Activated CD4-positive, alpha-beta T cell treated with anti-CD3 and anti-CD28 coated beads for 1 hour (primary cell): ENCODE measurements around the gene LRRC8C.
"Not testable (repeated sequence)": the region's sequence is repeated elsewhere in the genome, so short reads cannot be mapped to it uniquely, and the experiment has no call there.

Experiments used
- DNase-seq: peaks from one replicate; pipeline ENCODE4 v3.0.0-alpha.2; 2020

The LRRC8C gene

DNA sequence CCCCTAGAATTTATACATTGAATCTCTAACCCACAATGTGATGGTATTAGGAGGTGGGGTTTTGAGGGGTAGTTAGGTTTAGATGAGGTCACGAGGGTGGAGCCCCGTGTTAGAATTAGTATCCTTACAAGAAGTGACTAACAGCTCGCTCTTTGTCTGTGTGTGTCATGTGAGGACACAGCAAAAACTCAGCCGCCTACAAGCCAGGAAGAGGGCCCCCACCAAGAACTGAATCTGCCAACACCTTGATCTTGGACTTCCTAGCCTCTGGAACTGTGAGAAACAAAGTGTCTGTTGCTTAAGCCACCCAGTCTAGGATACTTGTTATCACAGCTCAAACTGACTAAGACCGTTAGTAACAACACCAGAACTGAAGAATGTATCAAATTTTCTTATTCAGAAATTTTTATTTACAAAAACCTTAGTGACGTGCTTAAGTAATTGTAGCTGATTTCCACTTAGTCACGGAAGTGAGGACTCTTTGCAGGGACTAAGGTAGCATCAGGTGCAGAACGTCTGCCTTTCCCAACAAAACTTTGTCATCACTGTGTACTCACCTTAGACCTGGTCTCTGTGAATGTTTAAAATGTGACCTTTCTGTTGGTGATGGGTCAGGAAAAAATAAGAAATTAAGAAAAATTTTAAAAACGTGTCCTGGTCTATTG is 24.5 kb upstream of the LRRC8C start:
- peak; percentile 59 for DNase-seq

DNA sequence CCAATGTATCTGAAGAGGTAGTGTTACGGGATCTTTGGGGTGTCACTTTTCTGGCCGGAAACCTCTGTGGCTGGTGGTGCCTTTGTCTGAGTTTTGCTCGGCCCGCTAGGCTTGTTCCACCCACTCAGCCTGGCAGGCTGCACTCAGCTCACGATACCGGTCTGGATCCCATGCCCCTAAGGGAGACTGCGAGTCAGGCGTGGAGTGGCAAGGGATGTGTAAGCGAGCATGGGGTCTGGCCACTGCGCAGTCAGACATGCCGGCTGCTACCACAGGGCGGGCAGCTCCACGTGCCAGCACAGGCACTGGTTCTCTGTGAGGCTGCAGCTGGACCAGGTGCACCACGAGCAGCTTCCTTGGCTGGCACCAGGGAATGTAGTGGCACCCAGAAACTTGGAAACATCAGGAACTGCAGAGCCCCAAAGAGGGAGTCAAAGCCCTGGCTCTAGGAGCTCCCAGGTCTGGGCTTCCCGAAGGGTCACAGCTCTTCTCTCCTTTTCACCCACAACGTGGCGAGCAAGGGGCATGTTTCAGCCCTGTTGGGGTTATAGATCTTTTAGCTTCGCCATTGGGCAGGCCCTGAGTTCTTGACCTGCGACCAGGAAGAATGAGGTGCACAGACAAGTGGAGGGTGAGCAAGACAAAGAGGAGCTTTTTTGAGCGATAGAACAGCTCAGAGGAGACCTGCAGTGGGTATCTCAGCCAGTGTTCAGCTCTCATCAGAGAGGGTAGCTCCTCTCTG is 23.8 kb upstream of the LRRC8C start:
- DNase-seq = peak; percentile 42

DNA sequence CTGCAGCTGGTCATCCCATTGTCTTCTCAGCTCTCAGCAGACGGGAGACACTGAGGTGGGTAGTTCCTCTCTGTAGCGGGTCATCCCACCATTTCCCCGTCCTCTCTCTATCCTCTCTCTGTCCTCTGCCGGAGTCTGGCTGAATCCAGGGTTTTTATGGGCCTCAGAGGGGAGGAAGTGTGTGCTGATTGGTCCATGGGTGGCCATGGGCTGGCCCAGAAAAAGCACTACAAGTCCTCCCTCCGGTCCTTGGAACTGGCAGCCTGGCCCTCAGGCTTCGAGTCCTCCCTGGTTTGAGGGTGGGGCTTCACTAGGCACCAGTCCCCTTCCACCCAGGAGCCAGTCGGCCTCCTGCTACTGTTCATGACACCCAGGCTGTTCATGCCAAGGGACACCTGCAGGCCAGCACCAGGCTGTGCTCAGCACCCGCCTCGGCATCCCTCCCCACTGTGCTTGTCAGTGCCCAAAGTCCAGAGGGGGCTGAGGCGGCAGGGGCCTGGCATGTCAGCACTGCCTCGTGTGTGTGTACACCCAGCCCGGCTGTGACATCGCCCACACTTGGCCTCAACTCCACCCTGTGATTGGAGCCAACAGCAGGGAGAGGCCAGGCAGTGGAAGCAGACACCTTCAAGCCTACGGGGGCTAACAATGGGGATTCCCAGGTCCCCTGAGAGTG is 23.0 kb upstream of the LRRC8C start:
- no peak for DNase-seq

DNA sequence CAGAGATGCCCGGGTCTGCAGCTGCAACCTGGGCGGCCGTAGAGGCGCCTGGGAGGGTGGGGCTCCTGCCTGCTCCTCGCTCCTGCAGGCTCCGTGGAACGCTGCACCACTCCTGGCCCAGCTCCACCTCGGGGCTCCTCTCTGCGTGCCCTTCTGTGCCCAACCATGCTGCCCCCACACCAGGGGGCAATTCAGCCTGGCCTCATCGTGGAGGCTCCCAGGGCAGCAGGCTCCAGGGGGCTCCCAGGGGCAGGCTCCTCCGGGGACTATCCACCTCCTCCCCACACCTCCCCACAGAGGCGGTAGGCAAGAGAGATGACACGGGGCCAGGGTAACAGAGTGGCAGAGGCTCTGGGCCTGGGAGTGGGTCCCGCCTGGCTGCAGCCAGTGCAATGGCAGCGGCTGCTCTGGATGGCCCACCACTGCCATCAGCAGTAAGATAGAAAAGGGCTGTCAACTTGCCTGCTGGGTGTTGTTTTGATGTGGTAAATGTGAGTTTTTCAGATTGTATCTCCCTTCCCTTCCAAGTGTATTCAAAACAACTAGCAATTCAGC is 22.4 kb upstream of the LRRC8C start:
- DNase-seq = peak; percentile 29

DNA sequence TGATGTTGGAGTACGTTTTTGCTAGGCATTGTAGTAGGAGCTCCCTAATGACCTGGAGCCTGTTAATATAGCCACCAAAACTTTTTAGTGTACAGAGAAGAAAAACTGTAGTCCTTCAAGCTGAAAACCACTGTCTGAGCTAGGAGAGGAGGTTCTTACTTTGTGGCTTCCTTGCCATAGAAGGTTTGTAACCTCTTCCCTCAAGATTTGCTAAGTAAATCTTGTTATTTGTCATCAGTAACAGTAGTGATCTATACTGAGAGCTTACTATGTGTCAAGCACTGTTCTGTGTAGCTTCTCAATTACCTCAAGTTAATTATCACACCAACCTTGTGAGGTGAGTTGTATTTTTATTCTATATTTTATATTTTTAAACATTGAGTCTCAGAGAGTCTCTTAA is 21.2 kb upstream of the LRRC8C start:
- DNase-seq = no peak

DNA sequence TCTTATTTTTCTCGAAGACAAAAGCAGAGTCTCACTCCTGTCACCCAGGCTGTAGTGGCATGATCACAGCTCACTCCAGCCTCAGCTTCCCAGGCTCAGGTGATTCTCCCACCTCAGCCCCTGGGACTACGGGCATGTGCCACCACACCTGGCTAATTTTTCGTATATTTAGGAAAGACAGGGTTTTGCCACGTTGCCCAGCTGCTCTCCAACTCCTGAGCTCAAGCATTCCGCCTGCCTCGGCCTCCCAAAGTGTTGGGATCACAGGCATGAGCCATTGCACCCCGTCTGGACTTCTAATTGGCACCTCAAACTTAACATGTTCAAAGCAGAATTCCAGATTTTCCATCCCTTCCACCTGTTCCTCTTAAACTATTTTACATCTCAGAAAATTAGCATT is 19.0 kb upstream of the LRRC8C start:
- no peak for DNase-seq

DNA sequence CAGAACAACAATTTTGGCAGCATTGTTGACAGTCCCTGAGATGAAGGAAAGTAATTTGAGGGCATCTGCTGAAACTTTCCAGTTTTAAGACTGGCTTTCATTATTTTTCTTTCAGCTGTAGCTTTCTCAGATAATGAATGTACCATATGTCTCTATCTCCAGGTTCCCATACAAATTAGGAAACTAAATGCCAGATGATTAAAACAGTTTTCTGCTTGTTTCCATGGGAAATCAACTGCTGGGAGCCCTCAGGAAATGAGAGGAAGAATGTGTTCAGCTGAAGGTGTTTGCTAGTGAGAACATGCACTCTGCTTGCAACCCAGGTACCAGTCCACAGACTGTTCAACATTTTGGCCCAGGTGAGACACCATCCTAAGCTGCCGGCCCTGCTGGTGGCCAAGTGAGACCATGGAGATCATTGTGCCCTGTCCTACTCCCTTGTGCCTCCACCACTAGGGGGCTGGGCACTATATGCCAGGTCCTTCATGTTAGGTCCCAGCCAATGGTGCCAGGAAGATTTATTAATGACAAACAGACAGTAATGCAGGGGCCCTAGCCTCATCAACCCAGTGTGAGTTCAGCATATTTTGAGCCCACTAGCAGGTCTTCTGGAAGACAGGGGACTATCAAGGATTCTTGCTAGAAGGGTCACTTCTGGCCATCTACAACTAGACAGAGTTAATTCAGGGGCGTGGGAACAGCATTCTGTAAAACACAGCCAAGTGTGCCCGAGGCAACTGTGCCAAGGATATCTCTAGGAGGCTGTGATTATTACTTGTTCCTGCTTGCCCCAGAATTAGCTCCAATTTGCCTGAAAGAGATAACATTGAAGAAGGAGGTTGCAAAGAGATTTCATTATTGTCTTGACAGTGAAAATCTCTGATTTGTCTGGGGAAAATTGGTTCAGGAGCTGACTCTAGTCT is 17.0 kb upstream of the LRRC8C start:
- no peak for DNase-seq

DNA sequence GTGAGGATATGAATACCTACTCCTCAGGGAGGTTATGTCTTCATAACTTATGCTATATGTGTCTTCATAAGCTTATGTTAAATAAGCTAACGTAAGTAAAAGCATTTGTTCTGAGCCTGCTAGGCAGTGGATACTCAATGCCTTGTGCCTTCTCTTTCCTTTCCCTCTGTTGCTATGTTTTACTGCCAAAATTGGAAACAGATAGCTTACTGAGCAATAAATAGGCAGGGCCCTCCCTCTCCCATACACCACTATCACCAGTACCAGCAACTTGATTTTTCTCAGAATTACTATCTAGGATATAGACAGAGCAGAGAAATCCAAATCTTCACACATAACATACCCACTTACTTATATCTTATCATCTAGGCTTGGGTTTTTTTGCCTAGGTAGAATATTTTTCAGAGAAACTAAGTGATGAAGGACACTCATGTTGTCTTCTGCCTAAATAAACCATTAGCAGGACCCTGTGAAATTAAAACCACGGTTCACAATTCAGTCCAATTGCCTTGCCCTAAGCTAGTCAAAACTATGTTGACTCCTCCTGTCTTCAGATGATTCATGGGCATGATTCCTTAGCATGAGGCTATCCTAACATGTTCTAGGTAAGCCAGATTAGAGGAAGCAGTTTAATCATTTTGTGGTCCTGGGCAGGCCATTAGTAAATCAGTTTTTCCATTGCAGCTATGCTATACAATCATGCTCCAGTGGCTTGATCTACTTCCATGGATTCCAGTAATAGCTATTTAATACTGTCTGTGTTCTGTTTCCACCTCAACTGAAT is 15.9 kb upstream of the LRRC8C start:
- no peak for DNase-seq

DNA sequence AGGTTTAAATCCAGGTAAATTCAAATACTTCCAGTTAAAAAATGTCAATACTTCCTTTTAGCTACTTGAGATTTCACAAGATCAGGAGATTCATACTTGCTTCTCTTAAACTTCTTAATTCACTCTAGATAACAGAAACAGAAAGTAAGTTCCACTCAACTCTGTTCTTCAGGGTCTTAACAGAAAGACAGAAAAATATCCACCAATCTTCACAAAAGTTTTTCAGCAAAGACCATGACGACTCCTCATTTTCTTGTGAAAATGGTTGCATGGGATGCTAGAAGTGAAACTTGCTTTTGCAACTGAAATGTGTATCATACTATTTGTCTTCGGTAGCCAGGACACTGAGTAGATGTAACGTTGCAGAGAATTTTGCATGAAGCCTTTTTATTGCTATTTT is 12.3 kb upstream of the LRRC8C start:
- DNase-seq = no peak

DNA sequence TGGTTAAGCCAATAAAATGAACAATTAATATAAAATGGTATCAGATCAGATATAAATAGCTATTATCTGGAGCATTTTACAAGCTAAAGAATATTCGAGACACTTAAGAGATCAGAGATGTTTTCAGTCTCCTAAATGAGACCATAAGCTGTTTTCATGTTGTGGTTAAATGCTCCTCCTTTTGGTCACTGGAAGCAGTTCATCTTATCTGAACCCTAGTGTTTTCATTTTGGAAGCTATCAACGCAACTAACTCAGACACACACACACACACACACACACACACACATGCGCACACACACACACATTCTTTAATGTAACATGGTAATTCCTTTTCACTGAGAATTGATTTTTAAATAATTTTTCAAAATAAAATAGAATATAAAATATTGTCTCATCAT is 10.0 kb upstream of the LRRC8C start:
- no peak for DNase-seq

DNA sequence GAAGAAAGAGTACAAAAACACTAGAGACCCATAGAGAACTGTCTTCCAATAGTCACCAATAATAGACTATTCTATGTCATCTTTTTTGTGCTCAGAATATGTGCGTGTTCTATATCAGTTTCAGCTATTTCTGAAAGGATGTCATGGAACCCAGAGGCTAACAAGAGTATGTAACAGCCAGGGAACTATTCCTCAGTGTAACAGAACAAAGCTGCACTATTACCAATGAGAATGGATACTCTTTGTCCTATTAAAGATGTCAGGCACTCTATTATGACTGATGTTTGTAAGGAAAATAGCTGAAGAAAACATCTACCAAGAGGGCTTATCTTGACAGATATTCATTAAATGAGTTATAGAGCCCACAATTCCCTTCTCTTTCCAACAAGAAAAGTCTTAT is 8.6 kb upstream of the LRRC8C start:
- DNase-seq = no peak

DNA sequence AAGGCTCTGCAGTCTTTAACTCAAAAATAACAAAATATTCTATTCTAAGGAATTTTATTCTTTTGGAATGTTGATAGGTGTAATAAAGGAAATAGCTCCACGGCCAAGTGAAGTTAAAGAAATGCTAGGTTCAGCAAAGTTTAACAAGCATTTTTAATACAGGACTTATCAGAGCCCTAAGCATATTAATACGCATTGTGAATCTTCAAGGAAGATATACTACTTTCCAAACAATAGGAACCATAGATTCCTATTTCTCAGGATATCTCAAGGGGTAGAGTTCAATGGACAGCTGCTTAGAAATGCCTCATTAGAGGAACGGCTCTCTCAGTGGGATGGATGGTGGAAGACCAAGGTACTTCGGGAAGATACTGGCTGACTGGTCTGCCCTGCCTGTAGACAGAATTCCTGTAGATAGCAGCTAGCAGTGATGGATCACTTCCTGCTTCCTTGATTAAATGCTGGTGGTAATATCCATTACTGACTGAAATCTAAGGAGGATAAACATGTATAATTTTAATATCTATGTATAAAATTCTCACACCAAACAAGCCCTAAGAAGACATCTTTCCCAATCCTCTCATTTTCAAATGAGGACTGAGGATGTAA is 8.1 kb upstream of the LRRC8C start:
- DNase-seq = no peak

DNA sequence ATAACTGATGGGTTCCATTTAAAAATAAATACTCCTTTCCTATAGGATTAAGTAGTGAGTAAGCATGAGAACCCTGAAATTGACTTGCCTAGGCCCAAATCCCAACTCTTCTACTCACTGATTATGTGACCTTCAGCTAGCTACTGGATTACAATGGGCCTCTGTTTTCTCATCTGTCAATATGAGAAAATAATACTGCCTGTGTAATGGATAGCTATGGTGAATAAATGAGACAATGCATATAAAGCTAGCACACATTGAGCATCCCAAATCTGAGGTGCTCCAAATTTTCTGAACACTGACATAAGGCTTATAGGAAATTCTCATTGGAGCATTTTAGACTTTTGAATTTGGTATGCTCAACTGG is 5.3 kb upstream of the LRRC8C start:
- no peak for DNase-seq

DNA sequence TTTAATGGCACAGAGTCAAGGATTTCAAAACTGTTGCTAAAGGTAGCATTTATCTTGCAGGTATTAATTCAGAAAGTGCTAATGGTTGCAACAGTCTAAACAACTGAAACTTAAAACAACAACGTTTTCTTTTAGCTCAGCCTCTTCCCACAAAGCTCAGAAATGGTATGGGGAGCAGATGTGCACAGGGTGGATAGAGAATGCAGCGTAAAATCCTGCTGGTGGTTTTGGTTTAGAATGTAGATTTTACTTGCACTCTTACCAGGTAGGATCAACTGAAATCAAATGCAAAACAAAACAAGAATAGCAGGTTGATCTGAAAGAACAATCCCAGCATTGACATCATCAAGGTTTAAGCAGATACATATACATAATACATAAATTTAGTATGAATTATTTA is 3.8 kb upstream of the LRRC8C start:
- no peak for DNase-seq

DNA sequence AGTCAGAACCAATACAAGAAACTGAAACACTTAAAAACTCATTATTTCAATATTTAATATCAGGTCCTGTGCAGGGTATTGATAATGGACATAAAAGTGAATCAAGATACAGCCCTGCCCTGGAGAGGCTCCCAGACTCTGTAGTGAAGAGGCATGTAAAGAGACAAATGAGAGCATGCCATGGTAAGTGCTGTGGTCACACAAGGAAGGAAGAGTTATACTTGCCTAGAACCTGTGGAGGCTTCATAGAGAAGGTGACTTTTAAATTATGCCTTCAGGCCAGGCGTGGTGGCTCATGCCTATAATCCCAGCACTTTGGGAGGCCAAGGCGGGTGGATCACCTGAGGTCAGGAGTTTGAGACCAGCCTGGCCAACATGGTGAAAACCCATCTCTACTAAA is 3.3 kb upstream of the LRRC8C start:
- DNase-seq = not testable (repeated sequence)

DNA sequence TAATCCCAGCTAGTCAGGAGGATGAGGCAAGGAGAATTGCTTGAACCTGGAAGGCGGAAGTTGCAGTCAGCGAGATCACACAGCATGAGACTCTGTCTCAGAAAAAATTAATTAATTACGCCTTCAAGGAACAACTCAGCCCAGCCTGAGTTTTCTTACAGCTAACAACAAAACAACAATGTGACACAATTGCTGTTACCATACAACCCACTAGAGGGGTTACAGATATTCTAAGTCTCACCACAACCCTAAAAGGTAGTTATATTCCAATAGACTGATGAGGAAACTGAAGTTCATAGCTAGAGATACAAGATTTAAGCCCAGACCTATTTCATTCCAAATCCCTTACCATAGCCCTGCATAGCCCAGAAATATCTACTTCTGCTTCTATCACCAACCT is 2.9 kb upstream of the LRRC8C start:
- no peak for DNase-seq

DNA sequence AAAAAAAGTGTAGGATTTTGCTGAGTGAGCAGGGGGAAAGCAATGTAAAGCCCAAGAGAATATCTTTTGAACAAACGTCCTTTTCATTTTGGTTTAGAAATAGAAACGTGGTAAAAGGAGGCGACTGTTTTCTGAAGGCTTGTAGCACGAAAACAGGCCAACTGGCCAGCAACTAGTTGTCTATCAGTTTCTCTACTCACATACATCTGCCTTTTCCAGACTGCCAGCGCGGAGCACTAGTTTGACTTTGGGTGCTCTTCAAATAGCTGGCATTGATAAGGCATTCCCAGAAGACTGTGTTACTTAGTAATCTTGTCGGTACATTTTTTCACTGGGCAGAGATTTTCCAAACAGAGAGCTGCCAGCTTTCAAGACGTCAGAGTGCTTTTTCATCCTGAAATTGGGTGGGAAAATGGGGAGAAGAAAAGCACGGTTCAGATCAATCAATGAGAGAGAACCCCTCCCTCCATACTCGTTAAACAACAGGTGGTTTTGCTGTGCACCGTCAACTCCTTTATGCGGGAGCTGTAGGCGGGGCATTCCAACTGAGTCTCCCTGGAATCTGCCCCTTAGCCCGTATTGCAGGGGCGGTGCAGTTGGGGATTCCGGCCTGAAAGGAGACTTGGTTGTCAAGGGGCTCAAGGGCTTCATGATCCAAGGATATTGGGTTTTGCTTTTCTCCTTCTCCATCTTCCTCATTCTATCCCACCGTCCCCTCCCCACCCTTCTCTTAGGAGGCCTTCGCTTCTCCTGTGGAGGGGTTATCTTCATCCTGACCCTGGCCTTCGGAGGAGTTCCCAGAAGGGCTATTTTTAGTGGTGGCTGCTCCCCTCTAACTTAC is 884 bp upstream of the LRRC8C start:
- DNase-seq = no peak

DNA sequence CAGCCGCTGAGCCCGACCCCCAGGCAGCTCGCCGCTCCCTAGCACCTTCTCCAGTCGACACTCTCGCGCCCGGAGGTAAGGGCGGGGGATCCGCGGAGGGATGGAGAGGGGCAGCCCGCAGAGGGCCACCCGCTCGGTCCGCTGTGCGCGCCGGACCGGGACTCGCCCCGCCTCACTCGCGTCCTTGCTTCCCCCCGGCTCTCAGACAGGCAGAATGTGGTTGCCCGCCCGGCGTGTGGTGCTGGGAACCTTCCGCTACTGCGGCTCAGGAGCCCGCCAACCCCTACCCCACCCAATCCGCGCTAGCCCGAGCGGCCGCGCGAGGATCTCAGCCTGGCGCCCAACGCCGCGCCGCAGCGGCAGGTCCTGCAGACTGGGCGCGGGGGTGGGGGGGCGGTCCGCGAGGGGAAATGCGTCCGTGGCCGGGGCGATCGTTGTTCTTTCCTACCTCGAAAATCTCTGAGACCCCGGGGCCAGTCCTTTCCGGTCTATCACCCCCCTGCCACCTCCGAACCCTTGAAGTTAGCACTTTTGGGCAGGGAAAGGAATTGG is 404 bp downstream of the LRRC8C start:
- peak; percentile 42 for DNase-seq

DNA sequence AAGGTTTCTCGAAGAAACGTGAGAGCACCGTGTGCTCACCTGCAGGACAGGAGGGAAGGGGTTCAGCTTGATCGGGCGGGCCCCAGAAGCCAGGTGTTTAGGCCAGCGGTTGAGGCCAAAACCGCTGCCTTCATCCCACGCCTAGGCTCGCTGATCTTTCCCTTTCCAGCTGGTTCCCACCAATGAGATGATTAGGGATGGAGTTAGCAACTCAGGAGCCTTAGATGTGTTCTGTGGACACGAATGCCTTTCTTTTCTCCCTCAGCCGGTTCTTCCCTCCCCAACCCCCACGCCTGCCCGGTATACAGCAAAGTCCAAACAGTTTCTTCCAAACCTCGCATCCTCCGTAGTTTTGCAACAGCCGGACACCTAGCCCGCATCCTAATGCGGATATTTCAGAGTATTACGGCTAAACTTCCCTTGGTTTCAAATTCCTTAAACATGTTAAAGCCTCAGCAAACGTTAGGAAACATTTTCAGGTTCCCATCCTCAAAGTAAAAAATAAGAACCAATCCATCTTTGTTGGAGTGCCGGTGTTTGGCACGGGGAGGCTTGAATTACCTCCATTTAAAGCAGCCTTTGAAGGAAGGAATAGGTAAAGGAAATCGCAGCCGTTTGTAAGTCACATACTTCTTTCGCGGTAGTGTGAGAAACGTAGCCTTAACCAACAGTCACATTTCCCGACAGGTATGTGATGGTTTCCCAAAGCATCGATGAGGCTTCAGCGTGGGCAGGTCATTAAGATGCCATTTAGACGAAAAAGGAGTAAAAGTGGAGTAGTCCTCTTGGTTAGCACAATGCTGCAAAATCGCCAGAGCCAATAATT is 1.1 kb downstream of the LRRC8C start:
- no peak for DNase-seq
